ENCODE results near the gene NAV1.
"Not testable (repeated sequence)": the region's sequence is repeated elsewhere in the genome, so short reads cannot be mapped to it uniquely, and the experiment has no call there.

The NAV1 gene

GRCh38 chr1:201565024-201565730, 26.2 kb downstream of the NAV1 start:
- DNase-seq (ENCODE audit: low read depth, low spot score), result no peak

GRCh38 chr1:201565771-201566528, 27.0 kb downstream of the NAV1 start:
- DNase-seq (ENCODE audit: low read depth, low spot score), result no peak

- no peak for DNase-seq (ENCODE audit: low read depth, low spot score)
Observed at GRCh38 chr1:201566529-201566823, 27.5 kb downstream of the NAV1 start.

- DNase-seq (ENCODE audit: low read depth, low spot score), result no peak
Observed at GRCh38 chr1:201566933-201567801, 28.2 kb downstream of the NAV1 start.

- no peak for DNase-seq (ENCODE audit: low read depth, low spot score)
Observed at GRCh38 chr1:201568265-201568664, 29.3 kb downstream of the NAV1 start.

- no peak for DNase-seq (ENCODE audit: low read depth, low spot score)
Observed at GRCh38 chr1:201568859-201569294, 29.9 kb downstream of the NAV1 start.

- no peak for DNase-seq (ENCODE audit: low read depth, low spot score)
Observed at GRCh38 chr1:201570181-201570885, 31.4 kb downstream of the NAV1 start.

GRCh38 chr1:201570886-201571624, 32.1 kb downstream of the NAV1 start:
- DNase-seq (ENCODE audit: low read depth, low spot score), result no peak

- DNase-seq (ENCODE audit: low read depth, low spot score), result no peak
Observed at GRCh38 chr1:201573030-201573429, 34.1 kb downstream of the NAV1 start.

GRCh38 chr1:201573923-201574322, 35.0 kb downstream of the NAV1 start:
- DNase-seq (ENCODE audit: low read depth, low spot score), result no peak

- DNase-seq (ENCODE audit: low read depth, low spot score), result no peak
Observed at GRCh38 chr1:201575912-201576311, 37.0 kb downstream of the NAV1 start.

- no peak for DNase-seq (ENCODE audit: low read depth, low spot score)
Observed at GRCh38 chr1:201576914-201577313, 38.0 kb downstream of the NAV1 start.

- no peak for DNase-seq (ENCODE audit: low read depth, low spot score)
Observed at GRCh38 chr1:201578008-201578888, 39.3 kb downstream of the NAV1 start.

GRCh38 chr1:201581371-201581770, 42.4 kb downstream of the NAV1 start:
- DNase-seq (ENCODE audit: low read depth, low spot score), result not testable (repeated sequence)

- DNase-seq (ENCODE audit: low read depth, low spot score), result no peak
Observed at GRCh38 chr1:201582705-201583442, 43.9 kb downstream of the NAV1 start.

- no peak for DNase-seq (ENCODE audit: low read depth, low spot score)
Observed at GRCh38 chr1:201583663-201584062, 44.7 kb downstream of the NAV1 start.

- no peak for DNase-seq (ENCODE audit: low read depth, low spot score)
Observed at GRCh38 chr1:201584471-201585092, 45.7 kb downstream of the NAV1 start.

- no peak for DNase-seq (ENCODE audit: low read depth, low spot score)
Observed at GRCh38 chr1:201585093-201585483, 46.2 kb downstream of the NAV1 start.

GRCh38 chr1:201585901-201586300, 47.0 kb downstream of the NAV1 start:
- DNase-seq (ENCODE audit: low read depth, low spot score), result no peak
